ENCODE measurements around the gene BRD9. TPM values are rescaled to one million over a fixed set of nuclear protein-coding genes. Genes with fewer than 3 reads are reported as not detected.
"Not testable (repeated sequence)": the region's sequence is repeated elsewhere in the genome, so short reads cannot be mapped to it uniquely, and the experiment has no call there.

Gene BRD9
- polyA plus RNA-seq, 3 donors = 15.6 to 27.6 (median 24.3) TPM

GRCh38 chr5:842402-843221 lies 50.0 kb downstream of the BRD9 start:
- 87 to 88% (median 87%) methylated on average over 26 to 28 of the region's 32 CpGs for WGBS, 3 donors

GRCh38 chr5:841531-842401 lies 50.8 kb downstream of the BRD9 start:
- not testable (repeated sequence) for H3K27ac ChIP-seq (ENCODE audit: low read depth, low read length)
- WGBS, 3 donors = 83 to 92% (median 83%) methylated on average over 12 to 14 of the region's 15 CpGs

More at GRCh38 chr5:842402-843221, 50.0 kb downstream of the BRD9 start:
- not testable (repeated sequence) for H3K27ac ChIP-seq (ENCODE audit: low read depth, low read length)

- H3K27ac ChIP-seq (ENCODE audit: low read depth, low read length) = not testable (repeated sequence)
- WGBS, 3 donors = 84 to 92% (median 86%) methylated on average over 9 to 10 of the region's 10 CpGs
Measured at GRCh38 chr5:840974-841435, 51.6 kb downstream of the BRD9 start.

- WGBS, 3 donors = 88 to 92% (median 91%) methylated on average over 21 of the region's 21 CpGs
- H3K27ac ChIP-seq (ENCODE audit: low read depth, low read length) = not testable (repeated sequence)
Measured at GRCh38 chr5:840118-840973, 52.3 kb downstream of the BRD9 start.

GRCh38 chr5:838431-838851 lies 54.2 kb downstream of the BRD9 start:
- WGBS, 3 donors = 77 to 82% (median 79%) methylated on average over 10 of the region's 10 CpGs
- H3K27ac ChIP-seq (ENCODE audit: low read depth, low read length) = not testable (repeated sequence)

GRCh38 chr5:837621-838121 lies 54.9 kb downstream of the BRD9 start:
- WGBS, 3 donors = 94 to 96% (median 95%) methylated on average over 8 to 14 of the region's 14 CpGs
- H3K27ac ChIP-seq (ENCODE audit: low read depth, low read length) = not testable (repeated sequence)

- H3K27ac ChIP-seq (ENCODE audit: low read depth, low read length) = not testable (repeated sequence)
- 53 to 60% (median 58%) methylated on average over 7 of the region's 7 CpGs for WGBS, 3 donors
Measured at GRCh38 chr5:835933-836612, 56.5 kb downstream of the BRD9 start.

GRCh38 chr5:834013-834412 lies 58.6 kb downstream of the BRD9 start:
- not testable (repeated sequence) for H3K27ac ChIP-seq (ENCODE audit: low read depth, low read length)
- WGBS, 3 donors = 78 to 81% (median 79%) methylated on average over 2 of the region's 2 CpGs

- not testable (repeated sequence) for H3K27ac ChIP-seq (ENCODE audit: low read depth, low read length)
- 96 to 99% (median 99%) methylated on average over 17 of the region's 19 CpGs for WGBS, 3 donors
Measured at GRCh38 chr5:828194-828593, 64.4 kb downstream of the BRD9 start.

GRCh38 chr5:825544-825943 lies 67.1 kb downstream of the BRD9 start:
- H3K27ac ChIP-seq (ENCODE audit: low read depth, low read length) = not testable (repeated sequence)
- 0 to 75% (median 31%) methylated on average over 1 of the region's 1 CpG for WGBS, 3 donors

GRCh38 chr5:821504-821903 lies 71.1 kb downstream of the BRD9 start:
- 75 to 81% methylated on average over 8 of the region's 8 CpGs; no CpG with 5 or more reads in 1 of the 3 donors for WGBS, 3 donors

GRCh38 chr5:820245-820644 lies 72.4 kb downstream of the BRD9 start:
- WGBS, 3 donors = 77 to 79% methylated on average over 3 of the region's 3 CpGs; no CpG with 5 or more reads in 1 of the 3 donors
- no peak overlapping the region for H3K27ac ChIP-seq (ENCODE audit: low read depth, low read length)

More at GRCh38 chr5:821504-821903, 71.1 kb downstream of the BRD9 start:
- no peak overlapping the region for H3K27ac ChIP-seq (ENCODE audit: low read depth, low read length)

- H3K27ac ChIP-seq (ENCODE audit: low read depth, low read length) = no peak overlapping the region
- 81 to 85% methylated on average over 3 of the region's 3 CpGs; no CpG with 5 or more reads in 1 of the 3 donors for WGBS, 3 donors
Measured at GRCh38 chr5:819078-819477, 73.5 kb downstream of the BRD9 start.

- WGBS, 3 donors = 96% methylated on average over 15 of the region's 15 CpGs; no CpG with 5 or more reads in 1 of the 3 donors
- H3K27ac ChIP-seq (ENCODE audit: low read depth, low read length) = no peak overlapping the region
Measured at GRCh38 chr5:816176-816575, 76.4 kb downstream of the BRD9 start.

- 96 to 97% methylated on average over 3 of the region's 3 CpGs; no CpG with 5 or more reads in 1 of the 3 donors for WGBS, 3 donors
- no peak overlapping the region for H3K27ac ChIP-seq (ENCODE audit: low read depth, low read length)
Measured at GRCh38 chr5:815449-815848, 77.2 kb downstream of the BRD9 start.

All from adipose tissue (tissue), 3 donors.